Inflammatory macrophage treated with lipopolysaccharide for 4 hours (primary cell): ENCODE measurements around the gene CD44.

Source experiments
- DNase-seq: peaks from one replicate; pipeline ENCODE4 v3.0.0-alpha.2; 2020

Gene CD44

DNA sequence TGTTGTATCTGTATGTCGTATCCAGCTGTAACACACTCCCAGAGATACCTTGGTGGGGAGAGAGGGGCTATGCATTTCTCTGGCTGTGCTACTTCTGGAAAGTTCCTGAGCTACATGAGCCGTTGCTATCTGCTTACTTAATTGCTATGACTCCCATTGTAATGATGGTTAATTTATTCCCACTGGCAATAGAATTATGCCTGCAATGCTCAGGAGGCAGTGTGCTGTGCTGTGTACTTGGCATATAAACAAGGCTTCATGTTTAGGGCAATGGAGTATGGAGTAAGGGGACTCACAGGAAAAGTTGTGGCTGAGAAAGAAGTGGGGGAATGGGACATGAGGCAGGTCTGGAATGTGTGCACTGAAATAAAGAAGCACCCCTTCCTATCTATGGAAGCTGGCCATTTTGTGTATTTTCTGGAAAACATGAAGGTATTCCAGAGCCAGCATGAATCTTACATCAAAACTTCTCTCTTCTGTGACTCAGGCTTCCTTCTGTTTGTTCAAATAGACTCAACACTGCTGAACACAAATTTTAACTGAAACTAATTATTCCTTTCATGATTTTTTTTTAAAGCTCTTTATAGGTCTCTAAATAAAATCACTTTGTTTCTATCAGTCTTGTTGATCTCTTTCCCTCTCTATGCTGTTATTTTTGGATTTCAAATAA, 40.6 kb downstream of the CD44 start:
- DNase-seq, result no peak

DNA sequence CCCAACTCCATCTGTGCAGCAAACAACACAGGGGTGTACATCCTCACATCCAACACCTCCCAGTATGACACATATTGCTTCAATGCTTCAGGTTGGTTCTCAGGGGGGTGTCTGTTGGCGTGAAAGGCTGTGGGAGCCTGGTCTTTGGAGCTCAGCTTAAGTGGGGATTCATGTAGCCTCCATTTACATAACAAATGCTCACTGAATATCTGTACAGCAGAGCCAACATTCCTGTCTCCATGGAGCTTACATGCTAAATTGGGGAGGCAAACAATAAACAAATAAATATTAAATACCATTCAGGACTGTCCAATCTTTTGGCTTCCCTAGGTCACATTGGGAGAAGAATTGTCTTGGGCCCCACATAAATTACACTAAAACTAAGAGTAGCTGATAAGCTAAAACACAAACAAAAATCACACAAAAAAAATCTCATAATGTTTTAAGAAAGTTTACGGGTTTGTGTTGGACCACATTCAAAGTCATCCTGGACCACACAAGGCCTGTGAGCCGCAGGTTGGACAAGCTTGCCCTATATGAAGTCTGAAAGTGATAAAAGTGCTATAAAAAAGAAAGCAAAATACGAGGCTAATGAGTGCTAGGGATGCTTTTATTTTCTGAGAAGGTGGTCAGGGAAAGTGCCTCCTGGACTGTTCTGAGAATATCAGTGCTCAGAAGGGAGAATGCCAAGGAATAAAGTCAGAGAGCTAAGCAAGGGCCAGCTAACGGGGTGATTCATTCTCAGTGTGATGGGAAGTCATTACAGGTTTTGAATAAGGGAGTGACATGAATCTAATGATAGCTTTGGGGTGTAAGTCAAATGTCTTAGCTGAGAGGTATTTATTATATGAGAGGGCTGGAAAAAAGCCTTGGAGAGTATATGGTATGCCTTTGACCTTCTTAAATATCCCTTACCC, 41.6 kb downstream of the CD44 start:
- no peak for DNase-seq

DNA sequence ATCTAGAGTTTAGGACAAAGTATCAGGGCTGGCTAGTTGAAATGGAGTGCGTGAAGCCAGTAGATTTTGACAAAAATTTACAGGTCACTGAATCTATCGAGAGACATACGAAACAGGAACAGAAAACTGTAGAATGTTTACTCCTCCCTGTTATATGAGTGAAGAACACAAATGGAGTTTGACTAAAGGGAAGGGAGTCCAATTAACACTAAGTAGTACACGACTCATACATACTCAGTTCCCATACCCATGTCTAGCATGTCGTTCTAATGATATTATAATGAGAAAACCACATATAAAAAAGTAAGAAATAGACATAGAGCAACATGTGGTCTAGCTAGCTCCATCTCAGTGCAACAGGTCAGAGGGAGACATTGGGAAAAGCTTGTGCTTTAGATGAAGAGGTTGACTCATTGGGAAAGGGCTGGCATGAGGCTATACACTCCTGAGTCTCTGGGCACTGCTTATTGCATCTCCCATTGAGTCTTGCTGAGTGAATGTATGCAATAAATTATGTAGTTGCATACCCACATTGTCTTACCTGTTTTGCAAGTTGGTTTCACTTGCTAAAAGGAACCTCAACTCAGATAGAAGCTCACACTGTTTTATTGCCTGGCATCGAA, 43.5 kb downstream of the CD44 start:
- DNase-seq, result no peak

DNA sequence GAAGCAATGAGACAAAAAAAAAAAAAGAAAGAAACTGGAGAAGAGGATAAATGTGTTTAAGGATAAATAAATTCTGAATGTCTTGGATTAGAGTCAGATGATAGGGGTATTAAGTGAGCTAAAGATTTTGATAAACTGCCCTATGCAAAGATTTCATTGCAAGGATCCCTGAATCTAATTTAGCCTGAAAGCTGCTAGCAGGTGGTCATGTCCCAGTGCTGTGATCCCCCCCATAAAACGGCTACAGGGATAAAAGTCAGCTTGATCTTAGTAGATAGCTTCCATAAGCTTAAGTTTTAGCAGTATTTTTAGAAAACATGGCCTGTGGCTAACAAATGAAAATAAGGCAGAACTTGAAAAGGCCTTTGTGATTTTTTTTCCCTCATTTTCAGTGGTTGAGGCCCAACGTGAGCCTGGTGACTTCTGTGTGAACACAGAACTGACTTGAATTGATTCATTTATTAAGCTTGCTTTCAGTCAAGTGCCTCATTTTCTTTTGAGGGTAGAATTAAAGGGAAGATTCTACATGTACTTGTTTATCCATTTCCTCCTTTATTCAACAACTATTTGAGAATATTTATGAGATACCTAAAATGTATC, 44.5 kb downstream of the CD44 start:
- DNase-seq, result no peak

DNA sequence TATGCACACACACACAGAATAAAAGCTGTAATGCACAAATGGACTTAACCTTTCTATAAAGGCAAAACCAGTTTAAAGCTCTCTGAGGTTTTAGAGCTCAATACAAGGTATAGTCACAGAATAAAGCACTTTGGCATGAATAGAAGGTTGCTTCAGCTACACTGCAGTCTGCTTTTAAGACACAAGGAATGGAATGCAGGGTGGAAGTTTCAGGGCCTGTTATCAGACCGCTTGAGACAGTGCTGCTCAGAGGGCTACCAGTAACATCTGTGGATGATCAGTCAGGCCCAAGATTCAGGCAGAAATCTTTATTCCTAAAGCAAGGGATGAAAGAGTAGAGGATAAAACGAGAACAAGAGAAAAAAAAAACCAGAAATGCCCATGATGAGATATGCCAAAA, 46.7 kb downstream of the CD44 start:
- DNase-seq, result no peak

DNA sequence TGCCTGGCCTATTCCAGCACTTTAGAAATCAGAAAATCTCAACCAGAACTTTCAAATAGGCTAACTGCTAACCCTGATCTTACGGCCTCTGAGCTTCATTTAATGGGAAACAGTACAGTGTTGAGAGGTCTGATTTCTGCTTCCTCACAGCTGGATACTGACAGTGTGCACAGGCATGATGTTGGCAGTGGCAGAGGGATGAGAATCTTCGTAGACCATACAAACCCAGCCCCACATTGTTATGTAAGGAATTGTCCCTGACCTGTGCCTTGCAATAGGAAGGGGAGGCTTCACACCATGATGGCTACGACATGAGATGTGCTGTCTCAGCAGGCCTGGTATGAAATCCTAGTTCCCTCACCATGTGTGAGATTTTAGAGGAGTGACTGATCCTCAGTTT, 49.0 kb downstream of the CD44 start:
- DNase-seq, result no peak

DNA sequence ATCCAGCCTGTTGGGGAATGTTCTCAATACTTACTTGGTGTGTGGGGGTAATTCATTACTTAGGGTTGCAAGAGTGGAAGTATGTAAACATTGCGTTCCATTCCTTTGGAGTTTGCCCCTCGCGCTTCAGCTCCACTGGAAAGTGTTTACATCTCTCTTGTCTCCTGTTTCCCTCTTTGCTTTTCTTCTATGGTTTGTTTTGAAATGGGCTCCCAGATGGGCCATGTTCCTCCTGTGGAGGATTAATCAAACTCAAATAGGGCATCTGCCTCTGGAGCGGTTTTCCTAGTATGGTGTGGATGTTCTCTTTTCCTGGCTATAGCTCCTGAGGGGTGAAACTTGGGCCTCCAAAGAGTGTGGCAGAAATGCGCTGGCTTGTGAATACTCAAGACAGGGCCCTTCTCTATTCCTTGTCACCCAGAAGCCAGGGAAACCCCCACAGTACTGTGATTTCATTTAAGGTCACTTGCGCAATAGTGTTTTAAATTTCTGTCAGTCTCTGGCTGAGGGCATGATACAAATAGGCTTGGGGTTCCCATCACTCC, 51.9 kb downstream of the CD44 start:
- DNase-seq, result peak; percentile 87

DNA sequence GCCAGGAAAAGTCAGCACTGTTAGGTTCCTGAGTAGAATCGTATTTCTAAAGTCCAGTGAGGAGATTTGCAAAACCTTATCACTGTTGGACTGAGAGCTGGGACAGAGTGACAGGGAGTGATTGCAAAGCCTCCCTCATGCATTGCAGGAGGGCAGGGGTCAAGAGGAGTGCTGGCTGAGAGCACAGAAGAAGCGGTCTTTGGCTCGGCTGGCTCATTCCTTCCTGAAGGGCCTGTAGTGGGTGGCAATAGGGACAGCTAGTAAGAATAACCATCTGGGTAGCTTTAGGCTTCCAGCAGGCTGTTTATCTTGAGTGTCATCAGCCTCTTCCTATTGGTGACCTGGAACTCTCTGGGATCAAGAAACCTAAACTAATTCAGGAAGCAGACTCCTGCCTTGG, 53.4 kb downstream of the CD44 start:
- DNase-seq, result no peak

DNA sequence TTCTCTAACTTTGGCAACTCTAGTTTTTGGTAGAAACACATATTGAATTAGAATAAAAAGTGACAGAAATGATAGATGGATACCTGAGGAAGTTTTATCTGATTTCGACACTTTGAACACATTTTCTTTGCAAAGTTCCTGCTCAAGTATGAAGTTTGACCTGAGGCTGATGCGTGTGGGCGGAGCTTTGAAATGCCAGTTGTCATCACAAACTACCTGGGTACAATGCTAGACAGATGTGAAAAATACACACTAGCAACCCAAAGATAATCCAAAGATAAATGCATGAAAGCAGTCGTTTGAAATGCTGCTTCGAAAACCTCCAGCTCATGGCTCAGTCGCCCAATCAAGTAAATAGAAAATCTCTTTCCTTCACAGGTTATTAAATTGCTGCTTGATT, 54.8 kb downstream of the CD44 start:
- no peak for DNase-seq

DNA sequence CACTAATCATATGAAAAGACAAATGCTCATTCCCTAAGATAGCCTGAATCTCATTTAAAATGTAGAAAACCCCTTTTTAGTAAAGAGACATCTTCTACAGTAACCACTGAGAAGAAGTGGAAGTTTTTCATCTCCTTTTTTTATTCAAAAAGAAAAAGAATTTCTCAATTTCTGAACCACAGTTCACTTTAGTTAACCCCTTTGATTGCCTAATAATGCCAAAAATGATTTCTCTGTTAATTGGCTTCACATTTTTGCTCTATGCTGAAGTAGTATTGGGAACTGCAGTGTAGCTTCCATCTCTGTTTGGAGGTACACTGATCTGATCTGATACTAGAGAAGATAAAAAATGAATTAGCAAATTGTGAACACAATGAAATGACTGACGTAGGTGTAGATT, 58.3 kb downstream of the CD44 start:
- DNase-seq, result no peak

DNA sequence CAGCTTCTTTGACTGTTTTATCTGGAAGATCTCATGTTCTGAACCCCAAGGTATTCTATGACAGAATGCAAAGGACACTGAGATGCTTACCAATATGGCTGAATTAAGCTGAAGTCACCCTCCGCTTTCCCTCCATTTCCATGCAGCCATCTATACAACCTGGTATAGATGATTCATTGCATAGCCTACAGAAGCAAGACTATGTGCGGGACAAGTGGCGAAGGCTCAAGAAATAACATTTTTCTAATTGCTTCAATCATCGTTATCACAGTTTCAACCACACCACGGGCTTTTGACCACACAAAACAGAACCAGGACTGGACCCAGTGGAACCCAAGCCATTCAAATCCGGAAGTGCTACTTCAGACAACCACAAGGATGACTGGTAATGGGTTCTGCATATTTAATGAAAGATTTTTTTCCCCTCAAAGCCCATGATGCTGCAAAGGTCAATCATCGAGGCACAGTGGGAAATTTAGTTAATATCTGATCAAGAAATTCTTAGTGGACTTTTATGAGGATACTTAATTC, 61.9 kb downstream of the CD44 start:
- DNase-seq, result no peak

DNA sequence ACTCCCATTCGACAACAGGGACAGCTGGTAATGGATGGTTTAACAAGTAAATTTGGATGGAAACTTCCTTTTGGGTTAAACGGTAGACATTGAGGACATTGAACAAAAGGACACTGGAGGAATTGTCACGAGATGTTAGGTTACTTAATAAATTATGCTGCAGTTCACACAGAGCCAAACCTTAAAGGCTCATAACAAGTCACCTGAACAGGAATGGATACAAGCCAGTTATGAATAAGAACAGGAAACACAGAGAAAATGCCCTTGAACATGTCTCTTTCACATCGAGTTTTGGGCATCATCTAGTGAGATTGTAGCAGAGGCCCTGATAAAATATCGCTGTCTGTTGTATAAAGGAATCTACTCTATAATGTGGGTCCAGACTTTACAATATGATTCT, 65.6 kb downstream of the CD44 start:
- no peak for DNase-seq

DNA sequence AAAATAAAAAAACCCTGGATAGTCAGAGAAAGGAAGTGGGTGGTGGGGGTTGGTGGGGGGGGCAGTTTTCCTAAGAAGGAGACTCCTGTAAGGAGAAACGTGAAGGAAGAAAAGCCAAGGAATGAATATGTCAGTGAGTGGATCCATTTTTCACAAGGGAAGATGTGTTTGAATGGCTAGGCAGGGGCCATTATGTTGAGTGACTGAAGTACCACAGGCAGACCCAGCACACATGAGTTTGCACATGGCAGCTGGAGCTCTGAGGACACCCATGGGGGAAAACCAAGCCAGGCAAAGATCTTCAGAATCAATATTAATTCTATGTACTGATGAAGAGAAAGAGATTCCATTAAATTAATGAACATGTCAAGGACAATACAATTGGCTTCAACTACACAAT, 67.6 kb downstream of the CD44 start:
- no peak for DNase-seq

DNA sequence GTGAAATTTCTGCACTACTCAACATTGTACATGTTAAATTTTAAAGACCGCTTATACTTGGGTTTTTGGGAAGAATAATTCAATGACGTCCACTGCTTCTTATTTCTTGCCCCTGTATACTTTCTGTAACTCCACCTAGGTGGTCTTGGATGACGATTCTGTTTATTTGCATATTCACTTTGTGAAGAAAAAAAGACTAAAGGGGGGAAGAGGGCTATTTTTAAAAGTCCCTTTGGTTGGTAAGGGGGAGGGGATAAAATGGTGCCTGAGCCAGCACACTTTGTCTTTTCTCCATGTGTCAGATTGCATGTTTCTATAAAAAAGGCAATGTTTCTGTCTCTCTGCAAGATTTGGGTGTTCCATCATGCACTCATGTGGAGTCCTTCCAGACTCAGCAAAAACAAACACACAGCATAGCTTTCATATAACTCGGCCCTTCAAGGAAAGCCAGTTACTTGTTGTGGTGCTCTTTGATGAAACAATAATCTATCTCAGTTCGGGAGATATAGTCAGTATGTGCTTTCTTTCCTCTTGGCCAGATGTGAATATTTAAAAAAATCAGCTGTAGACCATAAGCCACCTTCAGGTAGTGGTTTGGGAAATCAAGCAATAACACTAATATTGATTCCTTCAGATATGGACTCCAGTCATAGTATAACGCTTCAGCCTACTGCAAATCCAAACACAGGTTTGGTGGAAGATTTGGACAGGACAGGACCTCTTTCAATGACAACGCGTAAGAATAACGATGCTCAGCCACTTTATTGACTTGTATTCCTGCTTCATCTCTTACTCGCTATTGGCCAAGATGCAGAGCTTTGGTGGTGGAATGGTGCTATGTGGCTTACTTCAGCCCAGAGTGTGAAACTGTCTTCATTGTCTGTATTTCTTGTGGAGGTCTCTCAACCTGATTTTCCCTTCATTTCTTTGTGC, 68.8 kb downstream of the CD44 start:
- DNase-seq, result no peak

DNA sequence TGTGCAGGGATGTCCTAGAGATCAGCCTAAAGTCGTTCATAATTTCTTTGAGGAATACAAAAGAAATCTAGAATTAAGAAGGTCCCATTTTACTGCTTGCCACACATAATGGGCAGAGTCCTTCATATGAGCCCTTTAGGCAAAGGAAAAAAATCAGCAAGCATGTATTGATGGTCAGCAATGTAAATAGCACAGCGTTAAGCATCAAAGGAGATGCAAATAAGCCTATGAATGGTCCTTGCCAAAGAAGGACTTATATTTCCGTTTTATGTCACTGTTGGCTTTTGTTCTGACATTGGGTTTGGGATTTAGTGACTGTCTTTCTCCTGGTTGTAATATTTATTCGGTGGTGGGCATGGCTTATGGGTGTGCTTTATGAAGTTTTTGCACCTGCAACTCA, 69.8 kb downstream of the CD44 start:
- DNase-seq, result no peak

DNA sequence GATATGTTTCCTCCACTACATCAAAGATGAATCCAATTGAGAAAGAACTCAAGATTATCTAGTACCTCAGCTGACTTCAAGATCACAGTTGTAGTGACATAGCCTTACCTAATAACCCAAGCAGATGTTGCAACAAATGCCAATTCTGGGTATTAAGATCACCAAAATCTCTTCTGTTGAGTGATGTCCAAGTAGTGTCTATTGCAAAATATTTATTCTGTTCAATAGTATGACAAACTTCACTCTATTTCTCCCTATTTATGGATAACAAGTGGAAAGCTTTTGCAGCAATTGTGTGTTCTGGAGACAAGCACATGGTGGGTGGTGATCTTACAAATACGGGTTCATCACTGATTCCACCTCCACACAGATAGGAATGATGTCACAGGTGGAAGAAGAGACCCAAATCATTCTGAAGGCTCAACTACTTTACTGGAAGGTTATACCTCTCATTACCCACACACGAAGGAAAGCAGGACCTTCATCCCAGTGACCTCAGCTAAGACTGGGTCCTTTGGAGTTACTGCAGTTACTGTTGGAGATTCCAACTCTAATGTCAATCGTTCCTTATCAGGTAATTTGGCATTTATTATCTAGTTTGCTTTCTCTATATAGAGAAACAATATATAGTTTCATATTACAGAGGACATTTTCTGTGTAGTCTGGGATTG, 72.0 kb downstream of the CD44 start:
- peak; percentile 71 for DNase-seq

DNA sequence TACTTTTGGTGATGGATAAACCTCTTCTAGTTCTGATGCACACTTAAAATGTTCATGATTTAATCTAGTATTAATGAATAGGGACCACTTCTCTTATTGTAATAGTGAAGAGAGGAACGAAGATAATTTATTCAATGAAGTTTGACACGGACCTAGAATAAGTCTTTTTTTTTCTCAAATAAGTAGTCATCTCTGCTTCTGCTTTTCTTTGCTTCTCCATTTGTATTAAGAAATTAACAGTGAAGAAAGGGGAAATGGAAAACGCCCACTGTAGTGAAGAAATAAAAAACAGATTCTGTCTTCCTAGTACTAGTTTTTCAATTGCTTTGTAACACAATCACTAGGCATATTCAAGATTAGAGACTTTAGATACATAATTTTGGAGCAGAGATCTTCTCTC, 73.0 kb downstream of the CD44 start:
- peak; percentile 90 for DNase-seq

DNA sequence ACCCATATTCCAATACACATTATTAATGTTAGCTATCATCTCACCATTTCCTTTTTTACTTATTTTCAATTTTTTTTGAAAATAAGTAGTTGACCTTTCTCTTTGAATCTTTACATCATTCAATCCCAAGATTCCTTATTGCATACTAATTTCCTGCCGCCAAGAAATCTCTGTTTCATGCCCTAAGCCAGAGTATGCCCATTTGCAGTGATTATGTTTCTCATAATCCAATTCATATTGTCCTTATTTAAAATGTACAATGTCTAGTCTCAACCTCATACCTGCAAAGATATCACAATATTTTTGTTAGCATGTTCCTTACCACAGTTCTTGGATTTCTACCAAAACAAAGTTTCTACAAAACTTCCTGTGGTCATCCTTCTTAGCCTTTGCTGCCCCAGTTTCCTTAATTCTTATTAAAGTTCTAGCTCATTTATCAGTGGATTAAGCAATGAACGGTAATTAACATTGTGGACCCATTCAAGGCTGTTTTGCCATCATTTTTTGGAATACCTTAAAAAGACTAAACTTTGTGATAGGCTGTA, 75.3 kb downstream of the CD44 start:
- DNase-seq, result no peak

DNA sequence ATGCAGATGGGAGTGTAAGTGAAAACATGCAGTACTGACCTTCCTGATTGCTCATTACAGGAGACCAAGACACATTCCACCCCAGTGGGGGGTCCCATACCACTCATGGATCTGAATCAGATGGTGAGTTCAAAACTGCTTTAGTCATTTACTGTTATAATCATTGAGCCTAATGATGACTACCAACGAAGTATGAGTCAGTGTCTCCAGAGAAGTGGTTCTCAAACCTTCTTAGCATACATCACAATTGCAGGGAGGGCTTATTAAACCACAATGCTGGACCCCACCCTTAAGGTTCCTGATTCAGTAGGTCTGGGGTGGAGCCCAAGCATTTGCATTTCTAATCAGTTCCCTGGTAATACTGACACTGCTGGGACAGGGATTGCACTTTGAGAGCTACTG, 75.8 kb downstream of the CD44 start:
- peak; percentile 90 for DNase-seq

DNA sequence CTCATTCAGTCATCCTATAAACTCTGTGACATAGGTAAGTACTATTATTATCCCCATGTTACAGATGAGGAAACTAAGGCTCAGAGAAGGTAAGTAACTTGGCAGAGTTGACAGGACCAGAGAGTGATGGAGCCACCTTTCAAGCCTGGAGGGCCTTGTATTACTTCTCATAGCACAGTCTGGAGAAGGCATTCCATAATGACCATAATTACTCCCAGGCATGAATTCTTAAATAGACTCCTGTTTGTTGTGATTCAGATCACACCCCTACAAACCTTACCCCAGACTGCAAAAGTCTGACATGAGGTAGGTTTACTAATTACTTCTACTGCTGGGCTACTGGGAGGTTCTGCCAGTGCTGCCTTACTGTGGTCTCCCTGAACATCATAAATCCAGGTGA, 77.0 kb downstream of the CD44 start:
- no peak for DNase-seq
